GM12878 (cell line): ENCODE data around the gene RPS6KC1. TPM values are rescaled to one million over a fixed set of nuclear protein-coding genes. Genes with fewer than 3 reads are reported as not detected.
"Not testable (repeated sequence)": the region's sequence is repeated elsewhere in the genome, so short reads cannot be mapped to it uniquely, and the experiment has no call there.

Source experiments
- ATAC-seq: fragments of 200-7000 bp; cut with Tn5 transposase; 3 replicates; pipeline ENCODE4 v1.9.1; 2020; ENCODE audit warnings: mild to moderate bottlenecking, moderate library complexity
- BruUV-seq: library from RNA; stranded (reverse); fragments of 400-500 nt; replicated peaks from 2 replicates; lab custom pipeline; 2021; lab: Mats Ljungman, UMichigan
- CTCF ChIA-PET: fragments of 300-600 bp; sonication (Branson Sonifier 250); formaldehyde crosslinking; extraction: SDS; loops from one replicate; lab custom pipeline; 2021; ENCODE audit warnings: inconsistent platforms; lab: Yijun Ruan, JAX
- POLR2A ChIA-PET: fragments of 350-600 bp; formaldehyde crosslinking; extraction: SDS; loops from one replicate; lab custom pipeline; 2021; ENCODE audit warnings: inconsistent platforms; lab: Charles Lee
- RAD21 ChIA-PET: fragments of 300-600 bp; sonication (Branson Sonifier 250); formaldehyde crosslinking; loops from one replicate; lab custom pipeline; 2023; ENCODE audit warnings: antibody characterized with exemption; ENCODE audit not compliant: unreplicated experiment; lab: Charles Lee
- SMC1A ChIA-PET: fragments of 300-600 bp; sonication (Branson Sonifier 250); formaldehyde crosslinking; loops from one replicate; lab custom pipeline; 2023; ENCODE audit not compliant: unreplicated experiment, uncharacterized antibody; lab: Charles Lee
- DNase-seq: peaks from one replicate; pipeline ENCODE4 v3.0.0-alpha.2; 2011; ENCODE audit warnings: low read depth, low spot score
- FAIRE-seq: peaks from 3 replicates; lab custom pipeline; 2011; peaks lifted over from hg19 to GRCh38; lab: Jason Lieb, UNC
- H2AFZ ChIP-seq: 2 replicates; pipeline ENCODE4 v1.6.0; 2011; ENCODE audit warnings: low read depth, low read length, control low read depth; ENCODE audit not compliant: control insufficient read depth
- H3K27ac ChIP-seq: 2 replicates; pipeline ENCODE4 v1.5.1; 2011; ENCODE audit warnings: control low read depth; ENCODE audit not compliant: control insufficient read depth, insufficient read depth
- H3K27me3 ChIP-seq, 2 experiments: replicated peaks in 1 of 2; 2 replicates each; pipeline versions ENCODE4 v1.6.0 to v1.6.1; 2011; ENCODE audit warnings: low read length in 1 of 2; ENCODE audit not compliant: control insufficient read depth in 2 of 2, insufficient read depth in 2 of 2
- H3K36me3 ChIP-seq, 2 experiments: 2 replicates each; pipeline ENCODE4 v1.5.1; 2011; ENCODE audit warnings: low read length in 1 of 2; ENCODE audit not compliant: control insufficient read depth in 2 of 2, insufficient read depth in 2 of 2
- H3K4me1 ChIP-seq: 2 replicates; pipeline ENCODE4 v1.6.1; 2011; ENCODE audit warnings: mild to moderate bottlenecking, low read length, moderate library complexity, mixed read lengths; ENCODE audit not compliant: control insufficient read depth, insufficient read depth
- H3K4me2 ChIP-seq: 2 replicates; pipeline ENCODE4 v1.6.0; 2011; ENCODE audit warnings: control low read depth; ENCODE audit not compliant: control insufficient read depth, insufficient read depth
- H3K4me3 ChIP-seq: fragments of 200-600 bp; sonication (generic); 2 replicates; pipeline ENCODE4 v1.5.1; 2016
- H3K79me2 ChIP-seq: 2 replicates; pipeline ENCODE4 v1.6.0; 2011; ENCODE audit warnings: low read length; ENCODE audit not compliant: control insufficient read depth, insufficient read depth
- H3K9ac ChIP-seq: 2 replicates; pipeline ENCODE4 v1.8.0; 2011; ENCODE audit warnings: low read length, control low read depth, mixed read lengths; ENCODE audit not compliant: control insufficient read depth, insufficient read depth
- H3K9me3 ChIP-seq: replicated peaks from 3 replicates; pipeline ENCODE4 v1.5.1; 2011; ENCODE audit warnings: mild to moderate bottlenecking, low read length; ENCODE audit not compliant: control insufficient read depth, insufficient read depth
- H4K20me1 ChIP-seq: 2 replicates; pipeline ENCODE4 v1.6.0; 2011; ENCODE audit not compliant: control insufficient read depth, insufficient read depth
- JUND ChIP-seq: IDR thresholded peaks from 2 replicates; pipeline ENCODE4 v1.6.1; 2012; ENCODE audit warnings: low read depth, mild to moderate bottlenecking, low read length, improper control_type of control experiment, moderate library complexity
- YY1 ChIP-seq: IDR thresholded peaks from 2 replicates; pipeline ENCODE4 v1.6.1; 2011; ENCODE audit warnings: low read depth, mild to moderate bottlenecking, low read length
- ZBTB4 ChIP-seq: fragments of 450-650 bp; formaldehyde crosslinking; IDR thresholded peaks from 2 replicates; pipeline ENCODE4 v1.4.0; 2022; ENCODE audit warnings: mild to moderate bottlenecking, moderate library complexity
- WGBS: methylation state at CpG from one replicate; pipeline ENCODE4 v1.1.6; 2016; ENCODE audit warnings: low lambda C conversion rate; ENCODE audit not compliant: insufficient replicate concordance, insufficient coverage; ENCODE audit errors: missing lambda C conversion rate; 5-methylcytosine and 5-hydroxymethylcytosine counted together
- in situ Hi-C: fragments of 300-500 bp; cut with MboI; formaldehyde crosslinking; loops from 9 replicates; pipeline ENCODE4 v1.14.3; 2018; ENCODE audit warnings: mixed read lengths
- intact Hi-C: fragments of 100-400 bp; cut with micrococcal nuclease; formaldehyde crosslinking; loops from one replicate; pipeline ENCODE4 v1.14.2; 2022; ENCODE audit not compliant: unreplicated experiment
- polyA plus RNA-seq, 11 experiments: library from polyadenylated mRNA; depleted of rRNA in 4 of 11; unstranded in 6 of 11; stranded (reverse) in 5 of 11; fragments of >200 nt; fragmentation: Nextera tagmentation in 4 of 11; fragmentation: Illumina TruSeq in 1 of 11; extraction: Ambion mirVana in 4 of 11; extraction: Trizol in 1 of 11; gene quantifications; 1 replicate in 1 of 11; 2 replicates in 10 of 11; pipeline versions ENCODE4 v1.2.1 to v1.2.3, GENCODE V29; 2011 to 2016; ENCODE audit warnings: inconsistent platforms in 2 of 11, missing spikeins in 2 of 11, low read depth in 1 of 11
- total RNA-seq, 4 experiments: library from RNA; depleted of rRNA in 3 of 4; stranded (reverse); fragments of >200 nt in 3 of 4; fragmentation: Illumina TruSeq in 1 of 4; extraction: Trizol in 1 of 4; gene quantifications; 2 replicates each; pipeline versions ENCODE4 v1.2.1 to v1.2.3, GENCODE V29; 2013 to 2021

RPS6KC1 gene
- total and polyA plus RNA-seq, 10 of the 15 experiments (the other 5 are each of a cell fraction or from before 2014, with no cell fraction given) = 2.9 to 17.3 (median 12.2) TPM

- TF ChIP-seq JUND = no peak
- TF ChIP-seq YY1 = no peak
- TF ChIP-seq ZBTB4 (CRISPR knock-in tag) = no peak
These were observed 9.6 kb upstream of the RPS6KC1 start (continued) for GRCh38 chr1:213041443-213041842.

GRCh38 chr1:213045321-213046226, 5.5 kb upstream of the RPS6KC1 start:
- POLR2A ChIA-PET, DNase-seq, CTCF ChIA-PET, in situ Hi-C loops, H3K4me3 ChIP-seq, H3K9me3 ChIP-seq, H3K36me3 ChIP-seq, H3K79me2 ChIP-seq, intact Hi-C loops, H2AFZ ChIP-seq, H3K9ac ChIP-seq, RAD21 ChIA-PET, H3K4me2 ChIP-seq, ATAC-seq, H4K20me1 ChIP-seq, H3K27ac ChIP-seq, H3K4me1 ChIP-seq, BruUV-seq, FAIRE-seq, H3K27me3 ChIP-seq: not testable (repeated sequence)
- WGBS = 82% methylated on average over 13 of the region's 13 CpGs
- SMC1A ChIA-PET = interaction anchor here (1.5 kb wide), 1 partner anchor 28 kb away, joined by 3 read pairs; no protein-coding TSS in a partner anchor
